Fibroblast of lung (primary cell): ENCODE data around the gene ATF4. TPM values are rescaled to one million over a fixed set of nuclear protein-coding genes. Genes with fewer than 3 reads are reported as not detected.

Source experiments
- DNase-seq, 2 donors: peaks; one replicate each; pipeline versions ENCODE4 v3.0.0 to v3.0.0-alpha.2; 2010; ENCODE audit warnings: low read depth in 2 of 2
- H2AFZ ChIP-seq: 2 replicates; pipeline ENCODE4 v1.5.1; 2012; ENCODE audit warnings: low read length, control low read depth, inconsistent platforms
- H3K27ac ChIP-seq: 2 replicates; pipeline ENCODE4 v1.5.1; 2011; ENCODE audit warnings: low read length, control low read depth; ENCODE audit not compliant: insufficient read depth
- H3K27me3 ChIP-seq: 2 replicates; pipeline ENCODE4 v1.5.1; 2011; ENCODE audit warnings: mild to moderate bottlenecking, low read length; ENCODE audit not compliant: control insufficient read depth, insufficient read depth
- H3K36me3 ChIP-seq: 2 replicates; pipeline ENCODE4 v1.5.1; 2011; ENCODE audit warnings: low read length; ENCODE audit not compliant: control insufficient read depth, insufficient read depth
- H3K4me1 ChIP-seq: 2 replicates; pipeline ENCODE4 v1.5.1; 2011; ENCODE audit warnings: low read length; ENCODE audit not compliant: control insufficient read depth, insufficient read depth; ENCODE audit errors: extremely low read depth
- H3K4me2 ChIP-seq: 2 replicates; pipeline ENCODE4 v1.5.1; 2011; ENCODE audit warnings: low read length, control low read depth; ENCODE audit not compliant: insufficient read depth; ENCODE audit errors: extremely low read depth
- H3K4me3 ChIP-seq, 4 experiments: fragments of 200-600 bp in 1 of 4; sonication (generic) in 1 of 4; replicated peaks in 1 of 4; 2 replicates each; pipeline ENCODE4 v1.5.1; 2011 to 2016; ENCODE audit warnings: low read length in 4 of 4, low read depth in 3 of 4, mild to moderate bottlenecking in 3 of 4, control low read depth in 2 of 4, inconsistent platforms in 1 of 4, mixed read lengths in 1 of 4; ENCODE audit not compliant: insufficient read depth in 1 of 4; ENCODE audit errors: control extremely low read depth in 1 of 4
- H3K79me2 ChIP-seq: 2 replicates; pipeline ENCODE4 v1.5.1; 2012; ENCODE audit warnings: mild to moderate bottlenecking, low read length, inconsistent platforms; ENCODE audit not compliant: control insufficient read depth, insufficient read depth
- H3K9ac ChIP-seq: 2 replicates; pipeline ENCODE4 v1.5.1; 2011; ENCODE audit warnings: mild to moderate bottlenecking, low read length, control low read depth; ENCODE audit not compliant: insufficient read depth
- H3K9me3 ChIP-seq: 2 replicates; pipeline ENCODE4 v1.5.1; 2012; ENCODE audit warnings: low read depth, low read length; ENCODE audit not compliant: control insufficient read depth, insufficient read depth
- H4K20me1 ChIP-seq: 2 replicates; pipeline ENCODE4 v1.5.1; 2011; ENCODE audit warnings: low read length; ENCODE audit not compliant: control insufficient read depth, insufficient read depth; ENCODE audit errors: extremely low read depth
- CTCF ChIP-seq, 2 donors: IDR thresholded peaks in 1 of 2; conservative IDR thresholded peaks in 1 of 2; 1 replicate in 1 of 2; 2 replicates in 1 of 2; pipeline ENCODE4 v1.5.1; 2011 to 2012; ENCODE audit warnings: low read length in 2 of 2, control low read depth in 1 of 2, inconsistent platforms in 1 of 2, low read depth in 1 of 2, mild to moderate bottlenecking in 1 of 2
- EZH2 ChIP-seq: IDR thresholded peaks from 2 replicates; pipeline ENCODE4 v1.5.1; 2012; ENCODE audit warnings: low read length, control low read depth, mild to moderate bottlenecking; ENCODE audit errors: missing control alignments
- polyA plus RNA-seq, 2 donors: library from polyadenylated mRNA; depleted of rRNA in 1 of 2; stranded (reverse) in 1 of 2; unstranded in 1 of 2; fragments of >200 nt; gene quantifications; 2 replicates each; pipeline ENCODE4 v1.2.1, GENCODE V29; 2011 to 2012; ENCODE audit warnings: missing spikeins in 1 of 2
- total RNA-seq: library from RNA; depleted of rRNA; stranded (reverse); fragments of >200 nt; gene quantifications from 2 replicates; pipeline ENCODE4 v1.2.1, GENCODE V29; 2014

Gene ATF4
- total and polyA plus RNA-seq, 2 donors (not counting 1 experiment from before 2014, with no cell fraction given), result 546 to 555 TPM

- Histone ChIP-seq H3K36me3 (no peaks in the 10 kb centered on the region), H3K9me3 (no peaks in the 10 kb centered on the region), H3K79me2 (no peaks in the 10 kb centered on the region), H3K9ac (no peak overlapping the region), H3K27me3 (peaks cover 13% of the 10 kb centered on the region), H3K4me1 (no peaks in the 10 kb centered on the region), H3K4me3 (no peak overlapping the region), H4K20me1 (no peaks in the 10 kb centered on the region), H3K4me2 (no peak overlapping the region), H3K27ac (no peak overlapping the region), H2AFZ (no peak overlapping the region)
- no peak for TF ChIP-seq CTCF (conservative IDR thresholded peaks at IDR 0.05 in 1 of 2, IDR thresholded peaks at IDR 0.05 in 1 of 2; ENCODE audit: low read depth in 1 of 2, low read length in 2 of 2)
- TF ChIP-seq EZH2, result no peak
- no peak for DNase-seq
Observed at GRCh38 chr22:39563571-39564428, 43.4 kb downstream of the ATF4 start.

GRCh38 chr22:39565414-39565944, 45.1 kb downstream of the ATF4 start:
- no peak overlapping the region for H3K27ac ChIP-seq
- no peak overlapping the region for H3K4me3 ChIP-seq
- TF ChIP-seq CTCF (conservative IDR thresholded peaks at IDR 0.05 in 1 of 2, IDR thresholded peaks at IDR 0.05 in 1 of 2; ENCODE audit: low read depth in 1 of 2, low read length in 2 of 2), result no peak
- TF ChIP-seq EZH2, result no peak
- no peak for DNase-seq
- no peak overlapping the region for H3K4me2 ChIP-seq
- H4K20me1 ChIP-seq, result no peaks in the 10 kb centered on the region
- no peak overlapping the region for H3K9ac ChIP-seq
- no peaks in the 10 kb centered on the region for H3K36me3 ChIP-seq
- no peak overlapping the region for H2AFZ ChIP-seq
- no peaks in the 10 kb centered on the region for H3K79me2 ChIP-seq
- H3K9me3 ChIP-seq, result no peaks in the 10 kb centered on the region
- no peaks in the 10 kb centered on the region for H3K4me1 ChIP-seq
- H3K27me3 ChIP-seq, result no peaks in the 10 kb centered on the region

GRCh38 chr22:39567135-39567946, 47.0 kb downstream of the ATF4 start:
- Histone ChIP-seq H4K20me1 (no peaks in the 10 kb centered on the region), H3K9ac (no peak overlapping the region), H3K27me3 (no peaks in the 10 kb centered on the region), H3K36me3 (no peaks in the 10 kb centered on the region), H3K4me3 (no peak overlapping the region), H3K4me1 (no peaks in the 10 kb centered on the region), H3K27ac (no peak overlapping the region), H2AFZ (no peak overlapping the region), H3K9me3 (no peaks in the 10 kb centered on the region), H3K79me2 (no peaks in the 10 kb centered on the region), H3K4me2 (no peak overlapping the region)
- TF ChIP-seq EZH2 (no peak), CTCF (conservative IDR thresholded peaks at IDR 0.05 in 1 of 2, IDR thresholded peaks at IDR 0.05 in 1 of 2; ENCODE audit: low read depth in 1 of 2, low read length in 2 of 2) (no peak)
- DNase-seq, result no peak
